COLO829 (cell line): ENCODE data around the gene ZNF358.
"Not testable (repeated sequence)": the region's sequence is repeated elsewhere in the genome, so short reads cannot be mapped to it uniquely, and the experiment has no call there.

ENCODE experiments used
- DNase-seq: peaks from one replicate; pipeline ENCODE4 v3.0.0; 2012; ENCODE audit warnings: low spot score

The ZNF358 gene

GRCh38 chr19:7535998-7536695 is 20.2 kb downstream of the ZNF358 start:
- DNase-seq: no peak

- DNase-seq: not testable (repeated sequence)
Observed at GRCh38 chr19:7538990-7539389, 23.1 kb downstream of the ZNF358 start.

DNA sequence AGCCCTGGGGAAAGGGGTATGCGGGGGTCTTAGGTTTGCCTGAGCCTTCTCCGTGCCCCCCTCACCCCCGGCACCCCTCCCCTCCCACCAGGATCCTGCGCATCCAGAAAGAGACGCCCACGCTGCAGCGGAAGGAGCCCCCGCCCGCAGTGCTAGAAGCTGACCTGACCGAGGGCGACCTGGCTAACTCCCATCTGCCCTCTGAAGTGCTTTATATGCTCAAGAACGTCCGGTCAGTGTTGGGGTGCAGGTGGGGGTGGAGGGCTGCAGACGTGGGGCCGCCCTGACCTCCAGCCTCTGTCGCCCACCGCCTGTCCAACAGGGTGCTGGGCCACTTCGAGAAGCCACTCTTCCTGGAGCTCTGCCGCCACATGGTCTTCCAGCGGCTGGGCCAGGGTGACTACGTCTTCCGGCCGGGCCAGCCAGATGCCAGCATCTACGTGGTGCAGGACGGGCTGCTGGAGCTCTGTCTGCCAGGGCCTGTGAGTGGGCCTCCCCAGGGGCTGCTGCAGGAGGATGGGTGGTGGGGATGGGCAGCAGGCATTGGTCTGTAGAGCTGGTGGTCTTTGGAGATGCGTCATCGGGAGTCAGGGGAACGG is 24.0 kb downstream of the ZNF358 start:
- no peak for DNase-seq

GRCh38 chr19:7540761-7541474 is 25.0 kb downstream of the ZNF358 start:
- DNase-seq: no peak

DNA sequence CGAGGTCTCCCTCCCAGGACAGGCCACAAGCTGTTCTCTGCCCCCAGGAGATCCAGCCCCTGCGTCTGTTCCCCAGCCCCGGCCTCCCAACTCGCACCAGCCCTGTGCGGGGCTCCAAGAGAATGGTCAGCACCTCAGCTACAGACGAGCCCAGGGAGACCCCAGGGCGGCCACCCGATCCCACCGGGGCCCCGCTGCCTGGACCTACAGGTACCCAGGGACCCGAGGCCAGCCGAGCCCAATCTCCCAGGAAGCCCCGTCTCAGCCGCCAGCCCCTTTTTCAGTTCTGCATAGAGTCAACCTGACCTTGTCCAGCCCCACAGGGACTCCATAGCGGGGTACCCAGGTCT is 25.5 kb downstream of the ZNF358 start:
- DNase-seq: no peak

DNA sequence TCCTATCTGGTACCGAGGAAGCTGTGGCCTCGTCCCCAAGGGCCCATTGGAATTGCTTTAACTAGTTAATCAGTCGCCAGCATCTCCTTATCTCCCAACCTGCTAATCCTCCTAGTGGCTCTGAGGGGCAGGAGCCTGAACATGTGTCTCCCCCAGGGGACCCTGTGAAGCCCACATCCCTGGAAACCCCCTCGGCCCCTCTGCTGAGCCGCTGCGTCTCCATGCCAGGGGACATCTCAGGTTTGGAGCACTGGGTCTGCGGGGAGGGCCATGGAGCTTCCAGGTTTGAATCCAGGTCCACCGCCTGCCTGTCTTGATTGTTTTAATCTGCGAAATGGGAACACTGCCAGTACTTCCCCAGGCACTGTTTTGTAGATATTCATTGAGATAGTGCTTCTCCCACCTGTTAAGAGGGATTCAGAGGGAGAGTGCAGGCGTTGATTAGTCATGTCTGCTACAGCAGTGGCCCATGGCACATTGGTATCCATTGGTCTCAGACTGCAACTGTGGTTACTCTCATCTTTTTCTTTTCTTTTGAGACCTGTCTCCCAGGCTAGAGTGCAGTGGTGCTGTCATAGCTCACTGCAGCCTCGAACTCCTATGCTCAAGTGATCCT is 26.0 kb downstream of the ZNF358 start:
- no peak for DNase-seq

- no peak for DNase-seq
Observed at GRCh38 chr19:7542556-7543348, 26.8 kb downstream of the ZNF358 start.

DNA sequence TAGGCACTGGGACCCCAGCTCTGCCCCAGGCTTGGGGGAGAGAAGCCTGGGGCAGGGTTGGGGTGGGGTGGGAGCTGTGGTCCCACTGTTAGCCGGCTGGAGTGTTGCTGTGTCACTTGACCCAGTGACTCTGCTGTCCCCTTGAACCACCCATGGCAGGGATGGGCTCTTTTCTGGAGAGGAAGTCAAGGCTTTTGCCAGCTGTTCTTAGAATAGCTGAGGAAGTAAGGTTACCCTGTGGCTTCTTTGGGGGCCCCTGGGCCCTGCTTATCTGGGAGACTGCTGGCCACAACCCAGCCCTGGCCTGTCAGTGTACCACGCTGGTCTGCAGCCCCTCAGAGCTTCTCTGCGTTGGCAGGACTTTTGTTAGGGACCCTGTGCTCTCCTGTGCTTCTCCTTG is 28.7 kb downstream of the ZNF358 start:
- no peak for DNase-seq

- DNase-seq: no peak
Observed at GRCh38 chr19:7545300-7545699, 29.4 kb downstream of the ZNF358 start.

DNA sequence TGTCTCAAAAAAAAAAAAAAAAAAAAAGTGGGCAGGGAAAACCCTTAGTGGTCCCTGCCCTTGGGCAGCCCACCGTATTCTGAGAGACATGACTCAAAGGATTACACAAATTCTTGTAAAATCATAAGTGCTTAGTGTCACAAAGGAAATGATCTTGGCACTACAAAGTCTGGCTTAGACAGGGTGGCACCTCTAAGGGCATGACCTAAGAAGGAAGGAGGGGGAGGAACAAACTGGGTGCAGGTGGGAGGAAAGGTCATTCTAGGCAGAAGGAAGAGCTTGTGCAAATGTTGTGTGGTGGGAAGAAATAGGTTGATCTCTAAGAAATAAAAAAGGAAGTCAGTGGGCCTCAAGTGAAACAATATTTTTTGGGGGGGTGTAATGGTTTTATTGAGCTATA is 30.0 kb downstream of the ZNF358 start:
- no peak for DNase-seq

- no peak for DNase-seq
Observed at GRCh38 chr19:7547159-7547558, 31.3 kb downstream of the ZNF358 start.

DNA sequence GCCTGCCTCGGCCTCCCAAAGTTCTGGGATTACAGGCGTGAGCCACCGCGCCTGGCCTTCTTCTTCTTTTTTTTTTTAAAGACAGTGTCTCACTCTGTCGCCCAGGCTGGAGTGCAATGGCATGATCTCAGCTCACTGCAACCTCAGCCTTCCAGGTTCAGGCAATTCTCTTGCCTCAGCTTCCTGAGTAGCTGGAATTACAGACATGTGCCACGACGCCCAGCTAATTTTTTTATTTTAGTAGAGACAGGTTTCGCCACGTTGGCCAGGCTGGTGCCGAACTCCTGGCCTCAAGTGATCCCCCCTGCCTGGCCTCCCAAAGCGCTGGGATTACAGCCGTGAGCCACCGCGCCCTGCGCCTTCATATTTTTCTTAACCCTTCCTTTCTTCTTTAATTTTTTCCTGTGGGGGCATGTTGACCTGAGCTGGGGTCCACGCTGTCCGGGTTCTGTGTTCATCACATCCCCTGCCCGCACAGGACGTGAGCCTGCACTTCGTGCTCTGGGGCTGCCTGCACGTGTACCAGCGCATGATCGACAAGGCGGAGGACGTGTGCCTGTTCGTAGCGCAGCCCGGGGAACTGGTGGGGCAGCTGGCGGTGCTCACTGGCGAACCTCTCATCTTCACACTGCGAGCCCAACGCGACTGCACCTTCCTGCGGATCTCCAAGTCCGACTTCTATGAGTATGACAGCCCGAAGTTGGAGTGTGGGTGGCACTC is 33.7 kb downstream of the ZNF358 start:
- no peak for DNase-seq

DNA sequence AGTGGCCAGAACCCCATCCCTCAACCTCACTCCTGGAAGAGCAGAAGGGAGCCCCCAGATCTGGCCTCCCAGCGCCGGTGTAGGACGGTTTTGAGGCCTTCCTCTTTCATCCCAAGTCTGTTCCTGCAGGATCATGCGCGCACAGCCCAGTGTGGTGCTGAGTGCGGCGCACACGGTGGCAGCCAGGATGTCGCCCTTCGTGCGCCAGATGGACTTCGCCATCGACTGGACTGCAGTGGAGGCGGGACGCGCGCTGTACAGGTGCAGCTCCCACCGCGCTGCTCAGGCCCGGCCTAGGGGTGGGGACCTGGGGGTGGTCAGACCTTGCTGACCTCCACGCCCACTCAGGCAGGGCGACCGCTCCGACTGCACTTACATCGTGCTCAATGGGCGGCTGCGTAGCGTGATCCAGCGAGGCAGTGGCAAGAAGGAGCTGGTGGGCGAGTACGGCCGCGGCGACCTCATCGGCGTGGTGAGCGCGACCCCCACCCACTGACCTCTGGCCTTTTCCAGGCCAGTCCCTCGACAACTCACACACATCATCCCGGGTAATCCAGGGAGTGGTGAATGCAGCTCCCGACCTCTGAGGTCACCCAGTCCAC is 34.4 kb downstream of the ZNF358 start:
- DNase-seq: no peak

- DNase-seq: peak; percentile 44
Observed at GRCh38 chr19:7550987-7551761, 35.3 kb downstream of the ZNF358 start.

- no peak for DNase-seq
Observed at GRCh38 chr19:7552781-7553180, 36.9 kb downstream of the ZNF358 start.

- DNase-seq: no peak
Observed at GRCh38 chr19:7554565-7554964, 38.7 kb downstream of the ZNF358 start.

GRCh38 chr19:7554990-7555864 is 39.3 kb downstream of the ZNF358 start:
- peak; percentile 64 for DNase-seq

- DNase-seq: no peak
Observed at GRCh38 chr19:7556696-7557315, 40.9 kb downstream of the ZNF358 start.

DNA sequence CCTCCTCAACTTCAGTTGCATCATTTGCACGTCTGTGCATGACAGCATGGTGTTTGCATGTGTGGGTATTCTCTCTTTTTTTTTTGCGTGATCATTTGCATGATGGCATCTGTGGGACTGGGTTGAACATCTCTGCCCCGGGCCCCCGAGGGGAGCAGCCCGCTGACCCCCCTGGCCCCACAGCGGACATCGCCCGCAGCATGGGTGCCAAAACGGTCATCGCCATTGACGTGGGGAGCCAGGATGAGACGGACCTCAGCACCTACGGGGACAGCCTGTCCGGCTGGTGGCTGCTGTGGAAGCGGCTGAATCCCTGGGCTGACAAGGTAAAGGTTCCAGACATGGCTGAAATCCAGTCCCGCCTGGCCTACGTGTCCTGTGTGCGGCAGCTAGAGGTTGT is 42.8 kb downstream of the ZNF358 start:
- no peak for DNase-seq
